Measurements from ENCODE around the gene MSL3B.

MSL3B gene

GRCh38 chr2:233838726-233839446, 29.3 kb downstream of the MSL3B start:
- Mint-ChIP-seq H3K4me1 (peaks cover 59% of the 10 kb centered on the region), H3K4me3 (no peak overlapping the region), H3K9me3 (no peaks in the 10 kb centered on the region), H3K36me3 (ENCODE audit: low read depth) (peaks cover 99% of the 10 kb centered on the region), H3K27me3 (no peaks in the 10 kb centered on the region), H3K27ac (peak overlapping the region; percentile 29)
- DNase-seq, result peak; percentile 15
- CTCF ChIA-PET, result interaction anchor here (0.8 to 1.6 kb wide), 2 partner anchors 19 to 25 kb away, joined by 3 read pairs; no protein-coding TSS in a partner anchor
- POLR2A ChIA-PET, result interaction anchor here (0.8 to 2.7 kb wide), 3 partner anchors 12 to 1288 kb away, joined by 3 to 12 read pairs (median 4); partner anchors contain the start of gene EIF4E2

GRCh38 chr2:233838251-233838650, 29.9 kb downstream of the MSL3B start:
- H3K27ac Mint-ChIP-seq, result peak overlapping the region; percentile 13
- H3K4me1 Mint-ChIP-seq, result peaks cover 54% of the 10 kb centered on the region
- H3K9me3 Mint-ChIP-seq, result no peaks in the 10 kb centered on the region
- no peaks in the 10 kb centered on the region for H3K27me3 Mint-ChIP-seq
- ChIA-PET CTCF (interaction anchor here (0.8 to 1.6 kb wide), 2 partner anchors 20 to 25 kb away, joined by 3 read pairs; no protein-coding TSS in a partner anchor), POLR2A (interaction anchor here (0.9 to 2.7 kb wide), 2 partner anchors 13 to 26 kb away, joined by 4 to 12 read pairs; no protein-coding TSS in a partner anchor)
- H3K36me3 Mint-ChIP-seq (ENCODE audit: low read depth), result peaks cover 97% of the 10 kb centered on the region
- peak; percentile 15 for DNase-seq
- H3K4me3 Mint-ChIP-seq, result no peak overlapping the region

GRCh38 chr2:233837694-233838229, 30.4 kb downstream of the MSL3B start:
- POLR2A ChIA-PET, result interaction anchor here (2.7 kb wide), 1 partner anchor 13 kb away, joined by 12 read pairs; no protein-coding TSS in a partner anchor
- CTCF ChIA-PET, result interaction anchor here (0.8 to 1.6 kb wide), 2 partner anchors 20 to 26 kb away, joined by 3 read pairs; no protein-coding TSS in a partner anchor
- H3K27me3 Mint-ChIP-seq, result no peaks in the 10 kb centered on the region
- H3K27ac Mint-ChIP-seq, result no peak overlapping the region
- H3K4me3 Mint-ChIP-seq, result no peak overlapping the region
- no peaks in the 10 kb centered on the region for H3K9me3 Mint-ChIP-seq
- peak; percentile 3 for DNase-seq
- H3K36me3 Mint-ChIP-seq (ENCODE audit: low read depth), result peaks cover 97% of the 10 kb centered on the region
- H3K4me1 Mint-ChIP-seq, result peaks cover 53% of the 10 kb centered on the region

GRCh38 chr2:233836359-233836758, 31.8 kb downstream of the MSL3B start:
- Mint-ChIP-seq H3K36me3 (ENCODE audit: low read depth) (peaks cover 90% of the 10 kb centered on the region), H3K9me3 (no peaks in the 10 kb centered on the region), H3K4me1 (peaks cover 42% of the 10 kb centered on the region), H3K4me3 (no peak overlapping the region), H3K27ac (no peak overlapping the region), H3K27me3 (no peaks in the 10 kb centered on the region)
- POLR2A ChIA-PET, result no interaction called here
- CTCF ChIA-PET, result no interaction called here
- DNase-seq, result no peak

GRCh38 chr2:233835230-233836186, 32.7 kb downstream of the MSL3B start:
- Mint-ChIP-seq H3K9me3 (no peaks in the 10 kb centered on the region), H3K4me3 (no peak overlapping the region), H3K27ac (no peak overlapping the region), H3K36me3 (ENCODE audit: low read depth) (peaks cover 82% of the 10 kb centered on the region), H3K27me3 (no peaks in the 10 kb centered on the region), H3K4me1 (peaks cover 34% of the 10 kb centered on the region)
- POLR2A ChIA-PET, result interaction anchor here (1.6 kb wide), 1 partner anchor 14 kb away, joined by 5 read pairs; no protein-coding TSS in a partner anchor
- CTCF ChIA-PET, result no interaction called here
- DNase-seq, result no peak

- POLR2A ChIA-PET, result interaction anchor here (1.6 kb wide), 1 partner anchor 16 kb away, joined by 5 read pairs; no protein-coding TSS in a partner anchor
- H3K9me3 Mint-ChIP-seq, result no peaks in the 10 kb centered on the region
- CTCF ChIA-PET, result interaction anchor here (0.6 kb wide), 1 partner anchor 8 kb away, joined by 3 read pairs; no protein-coding TSS in a partner anchor
Measured at GRCh38 chr2:233833345-233833744, 34.8 kb downstream of the MSL3B start.

GRCh38 chr2:233832869-233833311, 35.3 kb downstream of the MSL3B start:
- Mint-ChIP-seq H3K9me3 (no peaks in the 10 kb centered on the region), H3K27me3 (no peaks in the 10 kb centered on the region), H3K4me1 (peaks cover 8% of the 10 kb centered on the region), H3K4me3 (no peak overlapping the region), H3K27ac (no peak overlapping the region), H3K36me3 (ENCODE audit: low read depth) (peaks cover 56% of the 10 kb centered on the region)
- DNase-seq, result no peak
- ChIA-PET POLR2A (no interaction called here), CTCF (no interaction called here)

More at GRCh38 chr2:233833345-233833744, 34.8 kb downstream of the MSL3B start:
- H3K27me3 Mint-ChIP-seq, result no peaks in the 10 kb centered on the region
- H3K4me1 Mint-ChIP-seq, result peaks cover 13% of the 10 kb centered on the region
- no peak overlapping the region for H3K27ac Mint-ChIP-seq
- peaks cover 60% of the 10 kb centered on the region for H3K36me3 Mint-ChIP-seq (ENCODE audit: low read depth)
- no peak for DNase-seq
- H3K4me3 Mint-ChIP-seq, result no peak overlapping the region

GRCh38 chr2:233832414-233832813, 35.8 kb downstream of the MSL3B start:
- peaks cover 5% of the 10 kb centered on the region for H3K4me1 Mint-ChIP-seq
- H3K36me3 Mint-ChIP-seq (ENCODE audit: low read depth), result peaks cover 51% of the 10 kb centered on the region
- H3K9me3 Mint-ChIP-seq, result no peaks in the 10 kb centered on the region
- no peak overlapping the region for H3K4me3 Mint-ChIP-seq
- ChIA-PET POLR2A (no interaction called here), CTCF (interaction anchor here (0.6 kb wide), 1 partner anchor 1214 kb away, joined by 3 read pairs; no protein-coding TSS in a partner anchor)
- no peaks in the 10 kb centered on the region for H3K27me3 Mint-ChIP-seq
- no peak for DNase-seq
- no peak overlapping the region for H3K27ac Mint-ChIP-seq

- POLR2A ChIA-PET, result no interaction called here
- peaks cover 2% of the 10 kb centered on the region for H3K4me1 Mint-ChIP-seq
- peaks cover 3% of the 10 kb centered on the region for H3K27me3 Mint-ChIP-seq
- CTCF ChIA-PET, result interaction anchor here (0.6 kb wide), 1 partner anchor 1214 kb away, joined by 3 read pairs; no protein-coding TSS in a partner anchor
- H3K9me3 Mint-ChIP-seq, result no peaks in the 10 kb centered on the region
- no peak for DNase-seq
- H3K36me3 Mint-ChIP-seq (ENCODE audit: low read depth), result peaks cover 45% of the 10 kb centered on the region
- H3K27ac Mint-ChIP-seq, result no peak overlapping the region
- no peak overlapping the region for H3K4me3 Mint-ChIP-seq
Measured at GRCh38 chr2:233831861-233832260, 36.3 kb downstream of the MSL3B start.

- H3K9me3 Mint-ChIP-seq, result no peaks in the 10 kb centered on the region
- peaks cover 39% of the 10 kb centered on the region for H3K36me3 Mint-ChIP-seq (ENCODE audit: low read depth)
- no peak overlapping the region for H3K4me3 Mint-ChIP-seq
- H3K27ac Mint-ChIP-seq, result no peak overlapping the region
- H3K27me3 Mint-ChIP-seq, result peaks cover 7% of the 10 kb centered on the region
- no peaks in the 10 kb centered on the region for H3K4me1 Mint-ChIP-seq
- ChIA-PET POLR2A (no interaction called here), CTCF (no interaction called here)
- DNase-seq, result no peak
Measured at GRCh38 chr2:233831011-233831721, 37.0 kb downstream of the MSL3B start.

- Mint-ChIP-seq H3K4me1 (no peaks in the 10 kb centered on the region), H3K27ac (no peak overlapping the region), H3K4me3 (no peak overlapping the region), H3K9me3 (no peaks in the 10 kb centered on the region), H3K27me3 (peaks cover 9% of the 10 kb centered on the region), H3K36me3 (ENCODE audit: low read depth) (peaks cover 31% of the 10 kb centered on the region)
- ChIA-PET CTCF (no interaction called here), POLR2A (no interaction called here)
- no peak for DNase-seq
Measured at GRCh38 chr2:233830111-233830802, 37.9 kb downstream of the MSL3B start.

Data from activated CD4-positive, alpha-beta memory T cell treated with anti-CD3 and anti-CD28 coated beads, Interleukin-2, amount 10 ng/mL, durations not matched to agents 7 days and 5 days (primary cell).